ENCODE results near the gene CELSR1.

The CELSR1 gene

DNA sequence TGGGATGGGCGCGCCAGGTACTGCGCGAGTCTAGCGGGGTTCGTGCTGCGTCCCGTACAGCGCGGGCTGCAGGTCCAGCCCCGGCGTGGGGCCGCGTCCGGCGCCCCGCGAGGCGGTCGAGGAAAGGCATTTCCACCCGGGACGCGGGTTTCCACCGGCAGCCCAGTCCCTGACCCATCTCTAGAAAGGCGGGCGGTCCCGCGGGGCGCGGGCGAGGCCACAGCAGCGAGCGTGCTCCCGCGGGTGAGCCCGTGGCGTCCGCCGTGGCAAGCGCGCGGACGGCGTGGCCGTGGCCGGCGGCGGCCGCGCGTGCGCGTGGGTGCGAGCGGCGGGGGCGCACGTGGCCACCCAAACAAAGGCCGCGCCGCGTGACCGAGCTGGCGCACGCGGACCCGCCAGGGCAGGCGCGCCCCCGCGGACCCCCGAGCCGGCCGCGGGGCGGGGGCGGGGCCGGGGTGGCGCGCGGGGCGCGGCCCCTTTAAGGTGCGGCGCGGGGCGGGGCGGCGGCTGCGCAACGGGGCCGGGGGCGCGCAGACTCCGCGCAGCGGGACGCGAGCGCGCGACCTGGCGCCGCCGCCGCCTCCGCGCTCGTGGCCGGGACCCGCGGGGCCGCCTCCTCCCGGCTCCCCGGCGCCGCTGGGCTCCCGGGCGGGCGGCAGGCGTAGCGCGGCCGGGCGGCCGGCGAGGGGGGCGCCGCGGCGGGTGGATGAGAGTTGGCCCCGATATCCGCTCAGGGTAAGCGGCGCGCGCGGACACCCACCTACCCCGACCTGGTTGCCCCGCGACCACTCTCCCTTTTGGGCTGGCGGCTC lies 39.3 kb upstream of the CELSR1 start:
- no peak for DNase-seq (ENCODE audit: low read depth, low spot score)

DNA sequence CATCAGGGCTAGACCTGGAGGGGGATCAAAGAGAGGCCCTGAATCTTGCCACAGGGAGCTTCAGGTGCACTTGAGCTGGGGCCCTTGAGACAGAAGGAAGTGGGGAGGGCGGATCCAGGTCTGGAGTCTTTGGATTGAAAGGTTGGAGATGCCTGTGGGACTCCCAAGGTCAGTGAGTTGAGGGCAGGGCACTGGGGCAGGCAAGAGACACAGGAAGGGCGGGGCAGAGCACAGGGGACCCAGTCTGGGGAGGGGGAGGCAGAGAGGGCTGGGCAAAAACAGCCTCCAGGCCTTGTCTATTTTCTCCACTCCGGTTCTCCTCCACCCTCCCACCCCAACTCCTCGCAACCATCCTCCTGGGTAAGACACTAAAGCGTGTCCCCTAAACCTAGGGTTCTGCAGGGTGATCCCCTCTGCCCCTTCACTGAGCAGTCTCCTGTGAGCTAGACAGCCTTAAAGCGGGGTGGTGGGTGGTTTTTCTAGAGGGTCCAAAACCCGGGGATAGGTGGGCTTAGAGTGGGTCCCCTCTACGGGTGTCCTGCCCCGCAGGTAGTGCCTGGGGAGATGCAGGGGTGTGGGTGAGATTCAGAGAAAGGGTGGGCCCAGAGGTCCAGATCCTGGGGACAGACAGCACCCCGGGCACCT lies 38.6 kb upstream of the CELSR1 start:
- DNase-seq (ENCODE audit: low read depth, low spot score): no peak

DNA sequence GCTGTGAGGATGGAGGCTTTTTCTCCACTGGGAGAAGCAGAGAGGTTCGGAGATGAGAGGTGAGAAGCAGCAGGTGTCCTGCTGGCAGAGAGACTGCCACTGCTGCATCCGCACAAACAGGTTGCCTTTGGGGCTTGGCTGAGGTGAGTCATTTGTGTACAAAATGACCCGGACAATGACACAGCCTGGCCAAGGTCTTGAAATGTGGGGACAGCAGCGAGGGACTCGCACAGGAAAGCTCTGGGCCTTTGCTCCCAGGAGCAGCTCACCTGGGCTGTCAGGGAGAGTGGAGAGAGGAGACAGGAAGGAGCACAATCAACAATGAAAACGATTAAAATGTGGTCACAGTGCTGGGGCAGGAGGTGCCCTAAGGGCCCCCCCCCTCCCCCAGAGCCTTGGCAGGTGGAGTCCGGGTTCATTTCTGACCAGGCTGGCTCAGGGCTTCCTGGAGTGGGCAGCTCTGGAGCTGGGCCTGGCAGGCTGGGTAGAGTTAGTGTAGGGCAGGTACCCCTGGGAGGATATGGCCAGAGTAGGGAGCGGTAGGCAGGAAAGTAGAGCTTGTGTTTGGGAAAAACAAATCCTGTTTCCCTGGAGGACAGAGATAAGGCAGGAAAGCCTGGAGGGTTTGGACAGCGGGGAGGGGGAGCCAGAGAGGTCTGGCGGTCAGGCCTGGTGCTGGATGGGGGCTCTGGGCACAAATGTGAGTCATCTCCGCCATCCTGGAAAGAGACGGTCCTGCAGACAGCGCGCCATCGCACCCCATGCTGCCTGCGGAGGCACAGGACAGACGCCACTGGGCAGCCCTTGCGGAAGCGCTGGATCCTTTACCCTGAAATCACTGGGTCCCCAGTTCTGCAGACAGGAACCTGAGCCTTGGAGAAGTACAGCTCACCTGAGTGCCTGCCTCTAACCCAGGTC lies 37.8 kb upstream of the CELSR1 start:
- DNase-seq (ENCODE audit: low read depth, low spot score): no peak

DNA sequence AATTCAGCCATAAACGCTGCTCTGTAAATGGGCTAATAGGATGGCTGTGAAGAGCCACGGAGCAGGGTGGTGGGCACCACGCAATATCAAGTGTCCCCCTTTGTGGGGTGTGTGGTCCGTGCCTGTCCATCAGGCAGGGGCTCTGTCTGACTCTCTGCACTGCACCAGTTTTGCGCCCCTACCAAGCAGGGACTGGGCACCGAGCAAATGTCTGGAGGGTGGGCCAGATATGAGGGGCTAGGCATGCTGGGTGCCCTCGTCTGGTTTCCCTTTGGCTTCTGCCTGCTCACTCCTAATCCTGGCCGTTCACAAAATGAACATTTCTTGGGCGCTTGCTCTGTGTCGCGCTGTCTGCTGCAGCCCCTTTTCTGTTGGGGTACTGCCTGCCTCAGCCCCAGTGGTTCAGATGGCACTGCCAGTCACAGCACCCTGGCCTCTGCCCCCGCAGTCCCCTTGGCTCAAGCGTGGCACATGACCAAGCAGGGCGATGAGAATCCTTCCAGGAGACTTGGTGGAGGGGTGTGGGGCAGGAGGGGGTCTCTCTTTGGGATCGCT lies 37.1 kb upstream of the CELSR1 start:
- no peak for DNase-seq (ENCODE audit: low read depth, low spot score)

DNA sequence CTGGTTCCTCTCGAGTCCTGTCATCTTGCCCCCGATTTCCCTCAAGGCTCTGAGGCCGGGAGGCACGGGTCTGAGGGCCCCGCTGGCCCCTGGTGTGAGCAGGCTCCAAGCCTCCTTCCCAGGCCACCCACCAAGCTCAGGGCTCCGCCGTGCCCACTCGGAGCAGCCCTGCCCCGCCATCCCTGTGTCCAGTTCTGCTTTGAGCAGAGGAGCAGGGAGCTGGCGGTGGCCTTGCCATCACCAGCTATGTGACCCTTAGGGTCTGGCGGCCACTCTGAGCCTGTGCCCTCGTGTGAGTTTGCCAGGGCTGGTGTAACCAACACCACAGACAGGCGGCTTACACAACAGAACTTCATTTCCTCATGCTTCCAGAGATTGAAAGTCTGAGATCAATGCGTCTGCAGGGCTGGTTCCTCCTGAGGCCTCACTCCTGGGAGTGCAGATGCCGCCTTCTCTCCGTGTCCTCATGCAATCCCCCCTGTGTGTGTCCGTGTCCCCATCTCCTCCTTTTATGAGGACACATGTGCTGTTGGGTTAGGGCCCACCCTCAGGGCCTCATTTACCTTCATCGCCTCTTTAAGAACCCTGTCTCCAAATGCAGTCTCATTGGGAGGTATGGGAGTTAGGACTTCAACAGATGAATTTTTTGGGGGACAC lies 36.5 kb upstream of the CELSR1 start:
- no peak for DNase-seq (ENCODE audit: low read depth, low spot score)

DNA sequence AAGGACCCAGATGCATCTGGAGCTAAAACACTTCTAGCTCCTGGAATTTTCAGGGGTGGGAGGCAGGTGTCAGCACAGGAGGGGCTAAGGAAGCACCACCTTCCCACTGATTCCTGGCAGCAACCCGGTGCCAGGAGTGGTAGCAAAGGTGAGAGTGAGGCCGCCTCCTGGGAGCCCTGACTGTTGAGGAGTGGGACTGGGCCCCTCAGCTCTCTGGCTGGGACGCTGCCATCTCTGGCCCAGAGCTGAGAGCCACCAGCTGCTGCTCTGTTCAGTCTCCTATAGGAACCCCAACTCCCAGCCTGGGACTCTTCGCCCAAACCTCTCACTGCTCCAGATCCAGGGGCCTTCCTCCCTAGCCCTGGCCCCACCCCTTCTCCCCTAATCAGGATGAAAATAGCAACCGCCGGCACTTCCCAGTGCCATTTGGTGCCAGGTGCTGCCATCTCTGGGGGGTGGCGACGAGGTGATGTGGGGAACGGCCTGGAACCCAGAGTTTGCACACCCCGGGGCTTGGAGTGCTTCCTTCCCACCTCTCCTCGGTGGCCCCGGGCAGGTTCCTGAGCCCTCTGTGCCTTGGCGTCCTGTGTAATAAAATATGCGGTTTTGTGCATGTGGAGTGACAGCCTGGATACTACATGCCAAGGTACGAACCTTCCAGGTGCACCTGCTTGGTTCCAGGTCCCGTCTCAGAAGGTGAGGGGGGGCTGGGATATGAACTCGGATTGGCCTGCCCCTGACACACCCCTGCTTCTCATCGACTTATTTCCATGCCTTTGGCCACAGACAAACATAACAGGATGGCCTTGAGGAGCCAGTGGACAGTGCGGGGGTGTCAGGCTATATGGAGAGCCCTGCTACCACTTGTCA lies 35.7 kb upstream of the CELSR1 start:
- no peak for DNase-seq (ENCODE audit: low read depth, low spot score)

DNA sequence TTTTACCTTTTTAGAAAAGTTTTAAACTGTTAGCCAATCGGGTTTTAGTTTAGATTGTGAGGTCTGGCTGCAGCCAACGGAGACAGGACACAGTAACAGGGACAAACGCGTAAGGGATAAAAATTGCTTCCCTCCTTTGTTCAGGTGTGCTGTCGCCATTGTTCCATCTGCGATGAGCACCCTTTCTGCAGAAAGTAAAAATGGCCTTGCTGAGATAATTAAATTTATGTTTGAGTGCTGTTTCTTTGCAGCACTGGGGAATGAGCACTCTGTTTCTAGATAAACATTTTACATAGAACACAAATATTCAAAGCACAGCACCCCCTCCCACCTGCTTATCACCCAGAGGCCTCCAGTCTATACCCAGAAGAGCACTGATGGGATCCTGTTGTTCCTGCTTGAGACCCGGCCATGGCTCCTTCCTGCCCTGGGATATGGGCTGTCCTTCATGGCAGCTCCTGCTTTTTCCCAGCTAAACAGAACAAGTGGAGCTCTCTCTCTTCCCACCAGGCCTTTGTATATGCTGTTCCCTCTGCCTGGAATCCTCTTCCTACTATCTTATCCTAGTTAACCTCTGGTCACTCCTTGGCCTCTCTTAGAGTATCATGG lies 34.3 kb upstream of the CELSR1 start:
- DNase-seq (ENCODE audit: low read depth, low spot score): no peak

DNA sequence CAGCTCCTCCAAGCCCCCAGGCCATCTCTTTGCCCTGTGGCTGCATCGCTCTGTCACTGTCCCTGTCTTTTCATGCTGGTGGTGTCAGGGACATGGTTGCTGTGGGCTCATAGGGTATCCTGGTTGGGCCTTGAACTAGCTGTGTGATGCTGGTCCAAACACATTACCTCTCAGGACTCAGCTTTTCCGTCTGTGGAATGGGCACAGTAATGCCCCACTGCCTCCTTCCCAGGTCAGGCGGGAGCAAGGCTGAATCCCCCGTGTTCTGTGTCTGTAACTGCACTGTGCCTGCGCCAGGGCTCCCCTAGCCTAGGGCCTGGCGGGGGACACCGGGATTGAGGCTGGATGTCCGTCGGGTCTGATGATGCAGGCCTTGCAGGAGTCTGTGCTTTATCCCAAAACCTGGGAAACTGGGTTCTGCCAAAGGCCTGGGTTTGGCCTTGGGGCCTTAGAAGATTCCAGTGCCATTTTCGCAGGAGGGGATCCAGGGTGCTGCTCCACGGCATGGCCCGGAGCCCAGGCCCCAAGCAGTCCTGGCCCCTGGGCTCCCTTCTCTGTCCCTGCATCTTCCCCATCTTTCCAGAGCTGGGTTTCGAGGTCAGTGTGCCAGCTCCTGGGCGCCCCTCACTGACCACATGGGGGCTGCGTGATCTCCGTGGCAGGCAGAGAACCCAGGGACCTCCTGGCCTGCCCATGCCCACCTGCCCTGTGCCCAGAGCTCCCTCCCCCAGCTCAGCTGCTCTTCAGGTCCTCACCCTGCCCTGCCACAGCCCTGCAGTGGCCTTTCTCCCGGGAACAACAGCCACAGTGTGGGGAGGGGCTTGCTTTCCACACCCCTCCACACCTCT lies 32.7 kb upstream of the CELSR1 start:
- no peak for DNase-seq (ENCODE audit: low read depth, low spot score)

DNA sequence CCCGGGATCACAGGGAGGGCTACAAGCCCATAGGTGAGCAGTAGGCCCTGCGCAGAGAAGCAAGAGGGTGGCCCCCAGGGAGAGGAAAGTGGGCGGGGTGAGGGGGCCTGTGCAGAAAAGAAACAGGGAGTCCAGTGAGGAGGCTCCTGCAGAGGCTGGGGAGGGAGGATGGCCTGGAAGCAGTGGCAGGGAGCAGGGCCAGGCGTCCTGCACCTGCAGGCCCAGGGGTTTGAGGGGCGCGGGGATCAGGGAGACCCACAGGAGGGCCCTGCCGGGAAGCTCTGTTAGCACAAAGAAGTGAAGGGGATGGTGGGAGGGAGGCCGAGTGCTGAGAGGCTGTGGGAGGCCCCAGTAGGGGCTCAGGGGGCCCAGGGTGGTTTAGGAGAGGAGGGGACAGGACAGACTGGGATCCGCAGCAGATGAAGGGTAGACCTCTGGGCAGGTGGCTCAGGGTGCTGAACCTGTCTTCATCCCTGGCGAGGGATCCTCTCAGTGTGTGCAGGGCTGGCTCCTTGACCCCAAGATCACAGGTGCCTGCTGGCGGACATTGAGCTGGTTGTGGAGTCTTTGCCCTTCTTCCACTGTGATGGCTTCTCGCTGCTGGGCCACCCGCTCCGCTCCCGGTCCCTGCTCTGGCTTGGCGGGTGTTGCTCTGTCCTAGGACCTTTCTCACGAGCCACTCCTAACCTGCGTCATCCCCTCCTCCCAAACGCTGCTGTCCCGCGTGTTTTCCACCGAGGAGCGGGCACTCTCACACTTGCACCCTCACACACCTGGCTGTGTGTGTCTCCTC lies 31.8 kb upstream of the CELSR1 start:
- DNase-seq (ENCODE audit: low read depth, low spot score): no peak

DNA sequence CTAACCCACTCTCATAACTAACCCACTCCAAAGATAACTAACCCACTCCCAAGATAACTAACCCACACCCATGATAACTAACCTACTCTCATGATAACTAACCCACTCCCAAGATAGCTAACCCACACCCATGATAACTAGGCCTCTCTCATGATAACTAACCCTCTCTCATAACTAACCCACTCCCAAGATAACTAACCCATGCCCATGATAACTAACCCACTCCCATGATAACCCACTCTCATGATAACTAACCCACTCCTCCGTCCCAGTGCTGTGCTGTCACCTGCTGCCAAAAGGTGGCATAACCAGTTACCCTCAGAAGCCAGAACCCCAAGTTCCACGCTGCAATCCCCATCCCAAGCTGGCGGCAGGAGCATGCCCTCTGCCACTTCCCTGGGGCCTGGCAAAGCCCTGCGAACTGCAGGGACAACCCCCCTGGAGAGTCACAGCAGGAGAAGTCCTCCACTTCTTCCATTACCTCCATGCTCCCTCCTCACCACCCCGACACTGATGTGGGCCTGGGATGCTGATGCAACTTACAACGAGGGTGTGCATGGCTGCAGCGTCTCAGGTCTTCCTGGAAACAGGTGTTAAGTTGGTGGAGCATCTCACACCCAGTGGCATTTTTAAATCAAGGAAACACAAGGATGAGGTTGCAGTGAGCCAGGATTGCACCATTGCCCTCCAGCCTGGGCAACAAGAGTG lies 30.8 kb upstream of the CELSR1 start:
- DNase-seq (ENCODE audit: low read depth, low spot score): no peak

DNA sequence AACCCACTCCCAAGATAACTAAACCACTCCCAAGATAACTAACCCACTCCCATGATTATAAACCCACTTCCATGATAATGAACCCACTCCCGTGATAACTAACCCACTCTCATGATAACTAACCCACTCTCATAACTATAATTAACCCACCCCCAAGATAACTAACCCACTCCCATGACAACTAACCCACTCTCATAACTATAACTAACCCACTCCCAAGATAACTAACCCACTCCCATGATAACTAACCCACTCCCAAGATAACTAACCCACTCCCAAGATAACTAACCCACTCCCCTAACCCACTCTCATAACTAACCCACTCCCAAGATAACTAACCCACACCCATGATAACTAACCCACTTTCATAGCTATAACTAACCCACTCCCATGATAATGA lies 30.1 kb upstream of the CELSR1 start:
- no peak for DNase-seq (ENCODE audit: low read depth, low spot score)

DNA sequence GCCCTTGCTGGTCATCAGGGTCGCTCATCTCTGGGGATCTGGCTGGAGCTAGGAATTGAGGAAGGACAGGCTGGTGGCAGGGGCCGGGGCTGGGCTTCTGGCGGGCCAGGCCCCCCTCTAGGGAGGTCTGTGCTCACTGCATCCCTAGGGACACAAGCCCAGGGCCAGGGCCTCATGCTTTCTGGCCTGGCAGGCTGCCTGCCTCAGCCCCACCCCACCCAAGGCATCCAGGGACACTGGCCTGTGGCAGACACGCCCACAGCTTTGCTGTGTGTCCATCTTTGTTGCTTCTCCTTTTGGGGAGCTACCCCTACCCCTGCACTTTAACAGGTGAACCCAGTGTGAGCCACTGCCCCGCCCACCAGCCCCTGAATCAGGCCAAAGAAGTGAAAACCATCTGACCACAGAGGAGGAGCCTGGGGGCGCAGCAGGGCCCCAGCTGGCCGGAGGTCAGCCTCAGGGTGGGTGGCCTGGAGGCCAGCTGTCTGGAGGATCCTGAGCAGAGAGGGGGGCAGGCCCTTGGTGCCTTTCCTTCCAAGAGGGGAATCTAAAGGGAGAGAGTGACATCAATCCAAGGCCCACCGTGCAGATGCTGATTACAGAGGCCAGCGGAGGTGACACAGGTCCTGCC lies 26.8 kb upstream of the CELSR1 start:
- DNase-seq (ENCODE audit: low read depth, low spot score): no peak

DNA sequence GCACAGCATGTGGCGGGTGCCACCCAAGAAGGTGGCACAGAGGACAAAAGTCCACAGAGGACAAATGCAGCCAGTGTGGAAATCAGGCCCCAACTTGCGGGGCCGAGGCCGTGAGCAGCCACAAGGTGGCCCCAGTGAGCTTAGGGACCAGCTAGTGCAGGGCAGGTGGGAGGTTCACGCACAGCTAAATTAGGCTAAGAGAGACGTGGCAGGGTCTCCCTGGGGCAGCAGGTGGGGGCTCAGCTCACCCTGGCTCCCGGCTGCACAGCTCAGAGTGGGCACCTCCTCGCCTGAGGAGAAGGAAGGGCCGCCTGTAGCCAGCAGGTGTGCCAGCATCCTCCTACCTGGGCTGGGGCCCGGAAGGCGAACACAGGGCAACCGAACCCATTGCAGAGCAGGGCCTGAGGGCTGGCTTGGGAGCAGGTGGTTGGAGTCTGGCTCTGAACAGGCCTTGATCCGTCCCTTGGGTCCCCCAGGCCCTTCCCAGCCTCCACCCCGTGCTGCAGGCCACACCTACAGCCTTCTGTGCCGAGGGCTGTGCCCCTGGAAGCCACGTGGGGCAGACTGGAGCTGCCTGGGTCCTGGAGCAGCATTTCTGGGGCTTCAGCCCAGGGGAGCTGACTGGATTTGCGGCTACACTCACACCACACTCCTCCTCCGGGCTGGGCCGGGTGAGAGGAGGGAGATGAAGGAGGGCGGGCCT lies 26.1 kb upstream of the CELSR1 start:
- no peak for DNase-seq (ENCODE audit: low read depth, low spot score)

DNA sequence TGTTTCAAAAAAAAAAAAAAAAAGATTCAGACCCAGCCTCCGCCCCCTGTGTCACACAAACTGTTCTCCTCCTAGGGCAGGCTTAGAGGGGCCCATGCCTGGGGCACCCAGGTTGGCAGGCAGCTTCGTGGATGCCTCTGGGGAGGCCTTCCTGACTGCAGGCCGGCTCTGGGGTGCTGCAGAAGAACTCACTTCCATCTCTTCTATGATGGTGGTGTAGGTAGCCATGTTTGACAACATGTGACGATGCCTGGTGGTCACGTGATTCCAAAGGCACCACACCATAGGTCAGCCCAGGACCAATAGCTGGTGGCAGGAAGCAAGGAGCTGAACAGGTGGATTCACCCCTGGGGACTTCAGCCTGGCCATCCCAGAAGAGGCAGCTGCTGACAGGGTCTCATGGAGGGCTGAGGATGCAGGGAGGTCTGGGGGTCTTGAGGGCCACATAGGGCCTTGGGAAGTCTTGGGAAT lies 24.1 kb upstream of the CELSR1 start:
- DNase-seq (ENCODE audit: low read depth, low spot score): no peak

DNA sequence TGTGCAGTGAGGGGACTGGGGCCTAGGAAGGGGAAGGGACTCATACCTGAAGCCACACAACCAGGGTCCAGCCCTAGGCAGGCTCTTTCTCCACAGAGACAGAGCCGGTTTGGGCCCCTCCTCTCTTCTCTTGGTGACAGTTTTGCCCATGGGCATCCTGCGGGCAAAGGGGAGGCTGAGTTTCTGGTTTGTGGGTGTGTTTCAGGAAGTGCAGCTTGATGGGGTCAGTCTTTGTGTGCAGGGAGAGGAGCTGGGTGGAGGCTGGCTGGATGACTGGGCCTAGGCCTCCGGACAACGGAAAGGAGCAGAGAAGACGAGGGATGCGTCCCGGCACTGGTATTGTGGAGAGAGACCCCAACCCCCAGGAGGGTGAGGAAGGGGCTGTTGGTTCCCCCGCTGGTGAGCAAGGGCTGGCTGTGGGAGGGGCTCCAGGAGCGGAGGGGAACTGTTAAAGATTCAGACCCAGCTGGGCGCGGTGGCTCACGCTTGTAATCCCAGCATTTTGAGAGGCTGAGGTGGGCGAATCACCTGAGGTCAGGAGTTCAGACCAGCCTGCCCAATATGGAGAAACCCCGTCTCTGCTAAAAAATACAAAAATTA lies 23.4 kb upstream of the CELSR1 start:
- no peak for DNase-seq (ENCODE audit: low read depth, low spot score)

All from iPS DF 19.7 (cell line).